WTC11 (cell line): ENCODE data around the gene CACNG7. TPM values are rescaled to one million over a fixed set of nuclear protein-coding genes. Genes with fewer than 3 reads are reported as not detected.

Experiments
- ATAC-seq: fragments of 200-7000 bp; cut with Tn5 transposase; 2 replicates; pipeline ENCODE4 v1.10.0; 2021; ENCODE audit warnings: mild to moderate bottlenecking, moderate library complexity
- CTCF ChIA-PET: fragments of 300-600 bp; sonication (Branson Sonifier 250); formaldehyde crosslinking; loops from one replicate; lab custom pipeline; 2021; ENCODE audit warnings: antibody characterized with exemption; lab: Charles Lee
- POLR2A ChIA-PET: fragments of 350-600 bp; sonication (Branson Sonifier 250); formaldehyde crosslinking; loops from one replicate; lab custom pipeline; 2021; ENCODE audit warnings: antibody characterized with exemption; lab: Charles Lee
- DNase-seq: peaks from one replicate; pipeline ENCODE4 v3.0.0; 2021; ENCODE audit warnings: low spot score
- H3K27ac Mint-ChIP-seq: 2 replicates; pipeline ENCODE4 v1.8.0; 2021; ENCODE audit warnings: mixed read lengths
- H3K27me3 Mint-ChIP-seq: 2 replicates; pipeline ENCODE4 v1.8.0; 2021; ENCODE audit warnings: low read depth, mild to moderate bottlenecking, moderate library complexity, mixed read lengths
- H3K36me3 Mint-ChIP-seq: 2 replicates; pipeline ENCODE4 v1.8.0; 2021; ENCODE audit warnings: mixed read lengths
- H3K4me1 Mint-ChIP-seq: 2 replicates; pipeline ENCODE4 v1.8.0; 2022; ENCODE audit warnings: mixed read lengths
- H3K4me3 Mint-ChIP-seq: 2 replicates; pipeline ENCODE4 v1.8.0; 2021; ENCODE audit warnings: mild to moderate bottlenecking, moderate library complexity, mixed read lengths
- H3K9me3 Mint-ChIP-seq: 2 replicates; pipeline ENCODE4 v1.8.0; 2021; ENCODE audit warnings: mixed read lengths
- ATF3 ChIP-seq: sonication (generic); formaldehyde crosslinking; conservative IDR thresholded peaks from 2 replicates; pipeline ENCODE4 v1.8.1; 2022; ENCODE audit warnings: mild to moderate bottlenecking, missing genetic modification reagents
- ELF4 ChIP-seq: sonication (generic); formaldehyde crosslinking; IDR thresholded peaks from 2 replicates; pipeline ENCODE4 v1.8.1; 2022; ENCODE audit warnings: low read depth, mild to moderate bottlenecking, moderate library complexity, missing genetic modification reagents
- EMX1 ChIP-seq: fragments of 250-450 bp; sonication (Bioruptor Pico); IDR thresholded peaks from 2 replicates; pipeline ENCODE4 v1.8.0; 2021; ENCODE audit warnings: mild to moderate bottlenecking
- JUN ChIP-seq: sonication (generic); formaldehyde crosslinking; IDR thresholded peaks from 2 replicates; pipeline ENCODE4 v1.8.0; 2023; ENCODE audit warnings: mild to moderate bottlenecking, missing genetic modification reagents
- MLX ChIP-seq: sonication (generic); formaldehyde crosslinking; IDR thresholded peaks from 2 replicates; pipeline ENCODE4 v1.8.1; 2023; ENCODE audit warnings: mild to moderate bottlenecking, missing genetic modification reagents, moderate library complexity
- NFATC4 ChIP-seq: fragments of 250-450 bp; sonication (Bioruptor Pico); IDR thresholded peaks from 2 replicates; pipeline ENCODE4 v1.9.0; 2021; ENCODE audit warnings: mild to moderate bottlenecking
- NFE2L1 ChIP-seq: sonication (generic); formaldehyde crosslinking; IDR thresholded peaks from 2 replicates; pipeline ENCODE4 v1.8.1; 2023; ENCODE audit warnings: missing genetic modification reagents
- NR1H2 ChIP-seq: sonication (generic); formaldehyde crosslinking; IDR thresholded peaks from 2 replicates; pipeline ENCODE4 v1.9.0; 2021; ENCODE audit warnings: mild to moderate bottlenecking, moderate library complexity, missing genetic modification reagents
- PRDM15 ChIP-seq: sonication (generic); formaldehyde crosslinking; IDR thresholded peaks from 2 replicates; pipeline ENCODE4 v1.8.0; 2022; ENCODE audit warnings: missing genetic modification reagents
- SMAD3 ChIP-seq: sonication (generic); formaldehyde crosslinking; IDR thresholded peaks from 2 replicates; pipeline ENCODE4 v1.8.0; 2022; ENCODE audit warnings: missing genetic modification reagents, mild to moderate bottlenecking, borderline replicate concordance
- SP1 ChIP-seq: sonication (generic); formaldehyde crosslinking; conservative IDR thresholded peaks from 2 replicates; pipeline ENCODE4 v1.8.1; 2022; ENCODE audit warnings: missing genetic modification reagents
- ZNF138 ChIP-seq: sonication (generic); formaldehyde crosslinking; conservative IDR thresholded peaks from 2 replicates; pipeline ENCODE4 v1.8.1; 2022; ENCODE audit warnings: mild to moderate bottlenecking, moderate library complexity, missing genetic modification reagents
- ZNF281 ChIP-seq: sonication (generic); formaldehyde crosslinking; IDR thresholded peaks from 2 replicates; pipeline ENCODE4 v1.8.0; 2023; ENCODE audit warnings: mild to moderate bottlenecking, missing genetic modification reagents
- ZNF396 ChIP-seq: fragments of 250-450 bp; sonication (Bioruptor Pico); IDR thresholded peaks from 2 replicates; pipeline ENCODE4 v1.8.0; 2021; ENCODE audit warnings: mild to moderate bottlenecking, moderate library complexity, borderline replicate concordance
- total RNA-seq: library from RNA; stranded (reverse); gene quantifications from 3 replicates; pipeline ENCODE4 v1.2.3, GENCODE V29; 2021
- TF ChIP-seq, protein P1 (sequence below): sonication (generic); formaldehyde crosslinking; IDR thresholded peaks from 2 replicates; pipeline ENCODE4 v1.8.1; 2022; ENCODE audit warnings: low read depth, mild to moderate bottlenecking, moderate library complexity, missing genetic modification reagents, borderline replicate concordance
- TF ChIP-seq, protein P2 (sequence below): fragments of 250-450 bp; sonication (Bioruptor Pico); IDR thresholded peaks from 2 replicates; pipeline ENCODE4 v2.1.2; 2022; ENCODE audit warnings: mild to moderate bottlenecking, moderate library complexity
- TF ChIP-seq, protein P3 (sequence below): sonication (generic); formaldehyde crosslinking; IDR thresholded peaks from 2 replicates; pipeline ENCODE4 v1.8.0; 2022; ENCODE audit warnings: mild to moderate bottlenecking, missing genetic modification reagents
- TF ChIP-seq, protein P4 (sequence below): sonication (generic); formaldehyde crosslinking; IDR thresholded peaks from 2 replicates; pipeline ENCODE4 v1.8.0; 2022; ENCODE audit warnings: mild to moderate bottlenecking, missing genetic modification reagents

CACNG7 gene
- total RNA-seq, 1 experiment from 2014 or later: 33.3 TPM

GRCh38 chr19:53908106-53908934 lies 758 bp upstream of the CACNG7 start (continued):
- TF ChIP-seq MLX (CRISPR knock-in tag) (no peak), ZNF281 (CRISPR knock-in tag) (0 out of 2 replicates have a peak, but pooled peaks have one; percentile 23), PRDM15 (CRISPR knock-in tag) (no peak), ZNF396 (CRISPR knock-in tag) (no peak), NFATC4 (CRISPR knock-in tag) (no peak)
- TF ChIP-seq, protein P1, sequence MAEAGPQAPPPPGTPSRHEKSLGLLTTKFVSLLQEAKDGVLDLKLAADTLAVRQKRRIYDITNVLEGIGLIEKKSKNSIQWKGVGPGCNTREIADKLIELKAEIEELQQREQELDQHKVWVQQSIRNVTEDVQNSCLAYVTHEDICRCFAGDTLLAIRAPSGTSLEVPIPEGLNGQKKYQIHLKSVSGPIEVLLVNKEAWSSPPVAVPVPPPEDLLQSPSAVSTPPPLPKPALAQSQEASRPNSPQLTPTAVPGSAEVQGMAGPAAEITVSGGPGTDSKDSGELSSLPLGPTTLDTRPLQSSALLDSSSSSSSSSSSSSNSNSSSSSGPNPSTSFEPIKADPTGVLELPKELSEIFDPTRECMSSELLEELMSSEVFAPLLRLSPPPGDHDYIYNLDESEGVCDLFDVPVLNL: no peak

- H3K9me3 Mint-ChIP-seq: no peaks in the 10 kb centered on the region
- peaks cover 3% of the 10 kb centered on the region; the same call in 1 of the 2 replicates for H3K36me3 Mint-ChIP-seq
- peaks cover 41% of the 10 kb centered on the region for H3K4me1 Mint-ChIP-seq
- no peak overlapping the region for H3K27ac Mint-ChIP-seq
- no peak; the same call in 1 of the 2 replicates for ATAC-seq
- DNase-seq: peak; percentile 48
- 0 out of 2 replicates have a peak, but pooled peaks have one; percentile 9 for TF ChIP-seq NFE2L1 (CRISPR knock-in tag)
- TF ChIP-seq, protein P2, sequence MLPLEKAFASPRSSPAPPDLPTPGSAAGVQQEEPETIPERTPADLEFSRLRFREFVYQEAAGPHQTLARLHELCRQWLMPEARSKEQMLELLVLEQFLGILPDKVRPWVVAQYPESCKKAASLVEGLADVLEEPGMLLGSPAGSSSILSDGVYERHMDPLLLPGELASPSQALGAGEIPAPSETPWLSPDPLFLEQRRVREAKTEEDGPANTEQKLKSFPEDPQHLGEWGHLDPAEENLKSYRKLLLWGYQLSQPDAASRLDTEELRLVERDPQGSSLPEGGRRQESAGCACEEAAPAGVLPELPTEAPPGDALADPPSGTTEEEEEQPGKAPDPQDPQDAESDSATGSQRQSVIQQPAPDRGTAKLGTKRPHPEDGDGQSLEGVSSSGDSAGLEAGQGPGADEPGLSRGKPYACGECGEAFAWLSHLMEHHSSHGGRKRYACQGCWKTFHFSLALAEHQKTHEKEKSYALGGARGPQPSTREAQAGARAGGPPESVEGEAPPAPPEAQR (CRISPR knock-in tag): no peak
- peaks cover 63% of the 10 kb centered on the region for H3K27me3 Mint-ChIP-seq
- H3K4me3 Mint-ChIP-seq: peak overlapping the region; percentile 84
- CTCF ChIA-PET: interaction anchor here (0.6 to 3.5 kb wide), 13 partner anchors 11 to 120 kb away, joined by 3 to 102 read pairs (median 4); no protein-coding TSS in a partner anchor
- POLR2A ChIA-PET: interaction anchor here (0.5 to 1.7 kb wide), 4 partner anchors 19 to 243 kb away, joined by 3 to 5 read pairs (median 4); no protein-coding TSS in a partner anchor
Measured at GRCh38 chr19:53909471-53910169, 542 bp downstream of the CACNG7 start.

- no peak overlapping the region for H3K27ac Mint-ChIP-seq
- peaks cover 57% of the 10 kb centered on the region for H3K27me3 Mint-ChIP-seq
- no peak; the same call in 1 of the 2 replicates for ATAC-seq
- H3K9me3 Mint-ChIP-seq: no peaks in the 10 kb centered on the region
- ChIA-PET POLR2A (interaction anchor here (0.5 to 1.7 kb wide), 4 partner anchors 19 to 243 kb away, joined by 3 to 5 read pairs (median 4); no protein-coding TSS in a partner anchor), CTCF (interaction anchor here (0.6 to 3.5 kb wide), 14 partner anchors 11 to 120 kb away, joined by 3 to 102 read pairs (median 4); no protein-coding TSS in a partner anchor)
- peaks cover 36% of the 10 kb centered on the region for H3K4me1 Mint-ChIP-seq
- H3K4me3 Mint-ChIP-seq: peak overlapping the region; percentile 84
- H3K36me3 Mint-ChIP-seq: peaks cover 7% of the 10 kb centered on the region
- DNase-seq: peak; percentile 71
- TF ChIP-seq NR1H2 (CRISPR knock-in tag) (no peak), ATF3 (CRISPR knock-in tag) (no peak), ZNF138 (CRISPR knock-in tag) (no peak), NFE2L1 (CRISPR knock-in tag) (no peak), SMAD3 (no peak), JUN (no peak), ELF4 (CRISPR knock-in tag) (no peak), SP1 (CRISPR knock-in tag) (0 out of 2 replicates have a peak, but pooled peaks have one; percentile 30), EMX1 (CRISPR knock-in tag) (no peak)
- TF ChIP-seq, protein P3, sequence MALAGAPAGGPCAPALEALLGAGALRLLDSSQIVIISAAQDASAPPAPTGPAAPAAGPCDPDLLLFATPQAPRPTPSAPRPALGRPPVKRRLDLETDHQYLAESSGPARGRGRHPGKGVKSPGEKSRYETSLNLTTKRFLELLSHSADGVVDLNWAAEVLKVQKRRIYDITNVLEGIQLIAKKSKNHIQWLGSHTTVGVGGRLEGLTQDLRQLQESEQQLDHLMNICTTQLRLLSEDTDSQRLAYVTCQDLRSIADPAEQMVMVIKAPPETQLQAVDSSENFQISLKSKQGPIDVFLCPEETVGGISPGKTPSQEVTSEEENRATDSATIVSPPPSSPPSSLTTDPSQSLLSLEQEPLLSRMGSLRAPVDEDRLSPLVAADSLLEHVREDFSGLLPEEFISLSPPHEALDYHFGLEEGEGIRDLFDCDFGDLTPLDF: no peak
- TF ChIP-seq, protein P4, sequence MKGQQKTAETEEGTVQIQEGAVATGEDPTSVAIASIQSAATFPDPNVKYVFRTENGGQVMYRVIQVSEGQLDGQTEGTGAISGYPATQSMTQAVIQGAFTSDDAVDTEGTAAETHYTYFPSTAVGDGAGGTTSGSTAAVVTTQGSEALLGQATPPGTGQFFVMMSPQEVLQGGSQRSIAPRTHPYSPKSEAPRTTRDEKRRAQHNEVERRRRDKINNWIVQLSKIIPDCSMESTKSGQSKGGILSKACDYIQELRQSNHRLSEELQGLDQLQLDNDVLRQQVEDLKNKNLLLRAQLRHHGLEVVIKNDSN: no peak
Measured at GRCh38 chr19:53910170-53910518, 1.1 kb downstream of the CACNG7 start.
